Lung (tissue), 12 donors: Measurements from ENCODE around the gene ASNS. TPM values are rescaled to one million over a fixed set of nuclear protein-coding genes. Genes with fewer than 3 reads are reported as not detected.

Experiments
- ATAC-seq: fragments of 200-7000 bp; cut with Tn5 transposase; one replicate; pipeline ENCODE4 v1.9.1; 2020; ENCODE audit warnings: moderate number of reproducible peaks; ENCODE audit not compliant: insufficient read depth, low FRiP score
- DNase-seq, 3 donors: peaks; one replicate each; pipeline ENCODE4 v3.0.0-alpha.2; 2013 to 2017
- H3K27ac ChIP-seq, 2 donors: one replicate each; pipeline ENCODE4 v1.5.1; 2013; ENCODE audit warnings: mild to moderate bottlenecking in 2 of 2, moderate library complexity in 2 of 2, control low read depth in 1 of 2, inconsistent platforms in 1 of 2, low read depth in 1 of 2, low read length in 1 of 2
- H3K27me3 ChIP-seq, 3 donors: one replicate each; pipeline ENCODE4 v1.5.1; 2013; ENCODE audit warnings: low read length in 2 of 3; ENCODE audit not compliant: control insufficient read depth in 3 of 3, insufficient read depth in 3 of 3
- H3K36me3 ChIP-seq, 4 donors: one replicate each; pipeline ENCODE4 v1.5.1; 2013; ENCODE audit warnings: low read length in 4 of 4, mild to moderate bottlenecking in 1 of 4, moderate library complexity in 1 of 4; ENCODE audit not compliant: control insufficient read depth in 4 of 4, insufficient read depth in 4 of 4
- H3K4me1 ChIP-seq, 5 donors: one replicate each; pipeline ENCODE4 v1.5.1; 2013; ENCODE audit warnings: low read length in 5 of 5, mild to moderate bottlenecking in 2 of 5, moderate library complexity in 1 of 5; ENCODE audit not compliant: control insufficient read depth in 5 of 5, insufficient read depth in 5 of 5
- H3K4me3 ChIP-seq: one replicate; pipeline ENCODE4 v1.5.1; 2013; ENCODE audit warnings: mild to moderate bottlenecking, control low read depth, moderate library complexity
- H3K9ac ChIP-seq, 2 donors: one replicate each; pipeline ENCODE4 v1.5.1; 2013; ENCODE audit warnings: low read length in 2 of 2, control low read depth in 1 of 2; ENCODE audit not compliant: insufficient read depth in 1 of 2
- H3K9me3 ChIP-seq, 4 donors: one replicate each; pipeline ENCODE4 v1.5.1; 2013; ENCODE audit warnings: low read length in 3 of 4, mild to moderate bottlenecking in 1 of 4, moderate library complexity in 1 of 4; ENCODE audit not compliant: control insufficient read depth in 4 of 4, insufficient read depth in 3 of 4
- WGBS, 2 donors: extraction: QIAGEN DNeasy Blood & Tissue Kit; methylation state at CpG; one replicate each; pipeline ENCODE4 v1.1.7; 2013; 5-methylcytosine and 5-hydroxymethylcytosine counted together
- polyA plus RNA-seq, 2 donors: library from polyadenylated mRNA; stranded (reverse); fragments of 200-250 nt; gene quantifications; one replicate each; pipeline ENCODE4 v1.2.1, GENCODE V29; 2013
- total RNA-seq, 2 donors: library from RNA; depleted of rRNA in 1 of 2; stranded (reverse); fragments of >200 nt in 1 of 2; gene quantifications; one replicate each; pipeline ENCODE4 v1.2.1, GENCODE V29; 2014 to 2021
- TF ChIP-seq, protein P1 (sequence below): IDR thresholded peaks from 2 replicates; pipeline ENCODE4 v1.5.1; 2012; ENCODE audit warnings: mild to moderate bottlenecking; ENCODE audit errors: control extremely low read depth, extremely low read depth
- donor health status: control.
- donor health status: control.
- donor health status: Bipolar disorder and iron deficiency.
- donor health status: healthy.
- donor health status: DM: yes; HTN: yes; CAD: no.

The ASNS gene
- total and polyA plus RNA-seq, 4 donors, result 12.4 to 65.9 (median 42.1) TPM

DNA sequence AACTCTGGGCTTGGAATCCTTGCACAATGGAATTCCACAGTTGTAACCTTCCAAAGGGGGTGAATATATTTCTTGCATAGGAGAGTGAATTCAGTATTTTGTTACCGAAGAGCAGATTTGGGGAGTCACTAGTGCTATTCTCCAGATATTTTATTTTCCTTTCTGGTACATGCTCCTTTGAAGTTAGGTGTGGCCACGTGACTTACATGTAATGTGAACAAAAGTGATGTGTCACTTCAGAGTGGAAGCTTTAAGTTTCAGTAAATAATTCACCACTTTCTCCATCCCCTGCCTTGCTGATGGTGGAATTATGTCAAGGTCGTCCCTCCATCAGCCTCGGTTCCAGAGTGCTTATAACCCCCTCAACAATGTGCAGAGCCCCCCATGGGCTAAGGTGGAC, 25.3 kb downstream of the ASNS start:
- Histone ChIP-seq H3K9ac (no peak overlapping the region), H3K4me3 (no peak overlapping the region), H3K9me3 (peaks cover 0 to 6% (median 0%) of the 10 kb centered on the region in 4 donors), H3K27me3 (no peaks in the 10 kb centered on the region), H3K27ac (no peak overlapping the region), H3K4me1 (peaks cover 0 to 6% (median 0%) of the 10 kb centered on the region in 5 donors), H3K36me3 (peaks cover 0 to 3% (median 0%) of the 10 kb centered on the region in 4 donors)
- ATAC-seq, result no peak
- no peak for DNase-seq
- 61 to 62% methylated on average over 4 of the region's 4 CpGs for WGBS, 2 donors
- TF ChIP-seq, protein P1, sequence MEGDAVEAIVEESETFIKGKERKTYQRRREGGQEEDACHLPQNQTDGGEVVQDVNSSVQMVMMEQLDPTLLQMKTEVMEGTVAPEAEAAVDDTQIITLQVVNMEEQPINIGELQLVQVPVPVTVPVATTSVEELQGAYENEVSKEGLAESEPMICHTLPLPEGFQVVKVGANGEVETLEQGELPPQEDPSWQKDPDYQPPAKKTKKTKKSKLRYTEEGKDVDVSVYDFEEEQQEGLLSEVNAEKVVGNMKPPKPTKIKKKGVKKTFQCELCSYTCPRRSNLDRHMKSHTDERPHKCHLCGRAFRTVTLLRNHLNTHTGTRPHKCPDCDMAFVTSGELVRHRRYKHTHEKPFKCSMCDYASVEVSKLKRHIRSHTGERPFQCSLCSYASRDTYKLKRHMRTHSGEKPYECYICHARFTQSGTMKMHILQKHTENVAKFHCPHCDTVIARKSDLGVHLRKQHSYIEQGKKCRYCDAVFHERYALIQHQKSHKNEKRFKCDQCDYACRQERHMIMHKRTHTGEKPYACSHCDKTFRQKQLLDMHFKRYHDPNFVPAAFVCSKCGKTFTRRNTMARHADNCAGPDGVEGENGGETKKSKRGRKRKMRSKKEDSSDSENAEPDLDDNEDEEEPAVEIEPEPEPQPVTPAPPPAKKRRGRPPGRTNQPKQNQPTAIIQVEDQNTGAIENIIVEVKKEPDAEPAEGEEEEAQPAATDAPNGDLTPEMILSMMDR, result no peak

DNA sequence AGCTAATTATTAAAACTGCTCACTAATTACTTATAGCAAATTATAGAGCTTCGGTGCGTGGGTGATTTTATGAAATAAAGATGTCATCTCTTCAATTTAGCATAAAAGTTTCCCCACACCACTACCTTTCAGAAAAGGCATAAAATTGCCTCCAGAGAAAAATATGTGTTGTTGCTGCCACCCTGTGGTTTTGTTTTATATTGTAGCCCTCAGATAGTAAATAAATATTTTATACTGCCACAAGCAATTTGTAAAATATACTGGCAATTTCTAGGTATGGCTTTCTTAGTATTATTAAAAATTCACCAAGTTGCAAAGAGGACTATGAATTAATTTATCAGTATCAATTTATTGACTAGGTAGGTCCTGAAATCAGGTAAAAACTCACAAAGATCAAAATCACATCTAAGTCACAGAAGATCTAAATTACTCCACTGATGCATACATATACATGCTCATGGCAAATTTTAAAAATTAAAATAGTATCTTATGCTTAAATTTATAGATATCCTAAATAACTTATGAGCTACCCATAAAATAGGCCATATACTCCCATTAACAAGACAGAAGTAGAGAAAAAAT, 26.5 kb downstream of the ASNS start:
- no peaks in the 10 kb centered on the region for H3K27me3 ChIP-seq
- no peak overlapping the region for H3K27ac ChIP-seq
- peaks cover 0 to 6% (median 0%) of the 10 kb centered on the region in 4 donors for H3K9me3 ChIP-seq
- WGBS, 2 donors, result 63% methylated on average over 2 of the region's 2 CpGs
- DNase-seq, result peak in 2 of 3 donors; percentile 41 to 42
- no peak overlapping the region for H3K9ac ChIP-seq
- TF ChIP-seq, protein P1, result no peak
- no peak for ATAC-seq
- H3K4me1 ChIP-seq, result peaks cover 0 to 9% (median 0%) of the 10 kb centered on the region in 5 donors
- no peaks in the 10 kb centered on the region for H3K36me3 ChIP-seq
- H3K4me3 ChIP-seq, result no peak overlapping the region

DNA sequence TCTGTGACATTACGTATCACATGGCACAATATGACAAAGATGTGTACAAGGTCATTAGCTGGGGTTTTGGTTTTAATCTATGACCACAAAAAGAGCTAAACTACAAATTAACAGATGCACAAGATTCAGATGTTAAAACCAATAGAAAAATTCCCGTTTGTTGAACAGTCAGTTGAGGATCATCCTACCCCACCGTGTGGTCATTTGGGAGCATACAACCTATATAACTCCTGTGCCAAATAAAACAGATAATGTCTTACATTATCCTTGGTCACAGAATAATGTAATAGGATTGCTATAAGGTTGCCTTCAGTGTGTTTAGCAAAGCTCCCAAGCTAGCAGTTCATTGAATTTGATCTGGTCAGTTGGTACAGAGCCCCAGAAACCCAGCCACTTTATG, 28.2 kb downstream of the ASNS start:
- H3K4me3 ChIP-seq, result no peak overlapping the region
- no peak overlapping the region for H3K9ac ChIP-seq
- peaks cover 0 to 4% (median 3%) of the 10 kb centered on the region in 3 donors for H3K27me3 ChIP-seq
- H3K27ac ChIP-seq, result no peak overlapping the region
- ATAC-seq, result no peak
- 83 to 92% methylated on average over 3 of the region's 3 CpGs for WGBS, 2 donors
- TF ChIP-seq, protein P1, result no peak
- no peak for DNase-seq
- H3K36me3 ChIP-seq, result no peaks in the 10 kb centered on the region
- H3K4me1 ChIP-seq, result peaks cover 0 to 9% (median 0%) of the 10 kb centered on the region in 5 donors
- peaks cover 0 to 6% (median 0%) of the 10 kb centered on the region in 4 donors for H3K9me3 ChIP-seq
